Keratinocyte (primary cell): ENCODE measurements around the gene QRICH1.

Experiments used
- CTCF ChIP-seq, 3 experiments: IDR thresholded peaks in 1 of 3; conservative IDR thresholded peaks in 1 of 3; optimal IDR thresholded peaks in 1 of 3; 2 replicates in 2 of 3; 3 replicates in 1 of 3; pipeline versions ENCODE3 to v1.5.1; 2011; ENCODE audit warnings: low read length in 3 of 3, mild to moderate bottlenecking in 3 of 3, moderate library complexity in 2 of 3, control low read depth in 1 of 3, inconsistent platforms in 1 of 3; ENCODE audit not compliant: insufficient read depth in 2 of 3; ENCODE audit errors: extremely low read depth in 1 of 3
- EZH2 ChIP-seq: IDR thresholded peaks from one replicate; pipeline ENCODE4 v1.6.1; 2012; ENCODE audit warnings: inconsistent platforms, mild to moderate bottlenecking, low read length, moderate library complexity

GRCh38 chr3:49034650-49035049 is 59.2 kb downstream of the QRICH1 start:
- TF ChIP-seq CTCF (optimal IDR thresholded peaks at IDR 0.05 in 1 of 3, IDR thresholded peaks at IDR 0.05 in 1 of 3, conservative IDR thresholded peaks at IDR 0.05 in 1 of 3; ENCODE audit: extremely low read depth in 1 of 3, insufficient read depth in 2 of 3, low read length in 3 of 3), result no peak
- TF ChIP-seq EZH2, result no peak
